WTC11 (cell line): ENCODE data around the gene DYNC1I2. TPM values are rescaled to one million over a fixed set of nuclear protein-coding genes. Genes with fewer than 3 reads are reported as not detected.

Experiments used
- ATAC-seq: fragments of 200-7000 bp; cut with Tn5 transposase; 2 replicates; pipeline ENCODE4 v1.10.0; 2021; ENCODE audit warnings: mild to moderate bottlenecking, moderate library complexity
- CTCF ChIA-PET: fragments of 300-600 bp; sonication (Branson Sonifier 250); formaldehyde crosslinking; loops from one replicate; lab custom pipeline; 2021; ENCODE audit warnings: antibody characterized with exemption; lab: Charles Lee
- POLR2A ChIA-PET: fragments of 350-600 bp; sonication (Branson Sonifier 250); formaldehyde crosslinking; loops from one replicate; lab custom pipeline; 2021; ENCODE audit warnings: antibody characterized with exemption; lab: Charles Lee
- DNase-seq: peaks from one replicate; pipeline ENCODE4 v3.0.0; 2021; ENCODE audit warnings: low spot score
- H3K27ac Mint-ChIP-seq: 2 replicates; pipeline ENCODE4 v1.8.0; 2021; ENCODE audit warnings: mixed read lengths
- H3K27me3 Mint-ChIP-seq: 2 replicates; pipeline ENCODE4 v1.8.0; 2021; ENCODE audit warnings: low read depth, mild to moderate bottlenecking, moderate library complexity, mixed read lengths
- H3K36me3 Mint-ChIP-seq: 2 replicates; pipeline ENCODE4 v1.8.0; 2021; ENCODE audit warnings: mixed read lengths
- H3K4me1 Mint-ChIP-seq: 2 replicates; pipeline ENCODE4 v1.8.0; 2022; ENCODE audit warnings: mixed read lengths
- H3K4me3 Mint-ChIP-seq: 2 replicates; pipeline ENCODE4 v1.8.0; 2021; ENCODE audit warnings: mild to moderate bottlenecking, moderate library complexity, mixed read lengths
- H3K9me3 Mint-ChIP-seq: 2 replicates; pipeline ENCODE4 v1.8.0; 2021; ENCODE audit warnings: mixed read lengths
- AR ChIP-seq: fragments of 250-450 bp; sonication (Bioruptor Pico); IDR thresholded peaks from 2 replicates; pipeline ENCODE4 v1.9.0; 2021; ENCODE audit warnings: mild to moderate bottlenecking
- ARID4B ChIP-seq: sonication (generic); formaldehyde crosslinking; IDR thresholded peaks from 2 replicates; pipeline ENCODE4 v1.8.0; 2023; ENCODE audit warnings: missing genetic modification reagents, mild to moderate bottlenecking, borderline replicate concordance
- ATF1 ChIP-seq: sonication (generic); formaldehyde crosslinking; IDR thresholded peaks from 2 replicates; pipeline ENCODE4 v1.8.1; 2023; ENCODE audit warnings: mild to moderate bottlenecking, moderate library complexity, missing genetic modification reagents
- ELF4 ChIP-seq: sonication (generic); formaldehyde crosslinking; IDR thresholded peaks from 2 replicates; pipeline ENCODE4 v1.8.1; 2022; ENCODE audit warnings: low read depth, mild to moderate bottlenecking, moderate library complexity, missing genetic modification reagents
- FOXK1 ChIP-seq: sonication (generic); formaldehyde crosslinking; IDR thresholded peaks from 2 replicates; pipeline ENCODE4 v1.8.0; 2022; ENCODE audit warnings: mild to moderate bottlenecking, moderate library complexity, missing genetic modification reagents
- MAX ChIP-seq: sonication (generic); formaldehyde crosslinking; IDR thresholded peaks from 2 replicates; pipeline ENCODE4 v1.8.0; 2022; ENCODE audit warnings: mild to moderate bottlenecking, missing genetic modification reagents
- MYBL2 ChIP-seq: sonication (generic); formaldehyde crosslinking; IDR thresholded peaks from 2 replicates; pipeline ENCODE4 v1.8.1; 2023; ENCODE audit warnings: mild to moderate bottlenecking, moderate library complexity, missing genetic modification reagents
- NFYB ChIP-seq: sonication (generic); formaldehyde crosslinking; conservative IDR thresholded peaks from 2 replicates; pipeline ENCODE4 v1.8.0; 2022; ENCODE audit warnings: low read depth, missing genetic modification reagents
- NR2C2 ChIP-seq: sonication (generic); formaldehyde crosslinking; IDR thresholded peaks from 2 replicates; pipeline ENCODE4 v1.8.0; 2022; ENCODE audit warnings: mild to moderate bottlenecking, missing genetic modification reagents
- OVOL2 ChIP-seq: fragments of 250-450 bp; sonication (Bioruptor Pico); IDR thresholded peaks from 2 replicates; pipeline ENCODE4 v1.9.0; 2021; ENCODE audit warnings: mild to moderate bottlenecking, borderline replicate concordance
- RORB ChIP-seq: fragments of 250-450 bp; sonication (Bioruptor Pico); IDR thresholded peaks from 2 replicates; pipeline ENCODE4 v1.9.0; 2021; ENCODE audit warnings: mild to moderate bottlenecking
- TEAD1 ChIP-seq: sonication (generic); formaldehyde crosslinking; IDR thresholded peaks from 2 replicates; pipeline ENCODE4 v1.8.0; 2022; ENCODE audit warnings: mild to moderate bottlenecking, missing genetic modification reagents
- ZNF121 ChIP-seq: sonication (generic); formaldehyde crosslinking; IDR thresholded peaks from 2 replicates; pipeline ENCODE4 v1.8.0; 2023; ENCODE audit warnings: missing genetic modification reagents
- ZNF138 ChIP-seq: sonication (generic); formaldehyde crosslinking; conservative IDR thresholded peaks from 2 replicates; pipeline ENCODE4 v1.8.1; 2022; ENCODE audit warnings: mild to moderate bottlenecking, moderate library complexity, missing genetic modification reagents
- ZNF219 ChIP-seq: sonication (generic); formaldehyde crosslinking; IDR thresholded peaks from 2 replicates; pipeline ENCODE4 v1.8.0; 2023; ENCODE audit warnings: missing genetic modification reagents, mild to moderate bottlenecking, borderline replicate concordance
- ZNF396 ChIP-seq: fragments of 250-450 bp; sonication (Bioruptor Pico); IDR thresholded peaks from 2 replicates; pipeline ENCODE4 v1.8.0; 2021; ENCODE audit warnings: mild to moderate bottlenecking, moderate library complexity, borderline replicate concordance
- ZNF425 ChIP-seq: fragments of 250-450 bp; sonication (Bioruptor Pico); conservative IDR thresholded peaks from 2 replicates; pipeline ENCODE4 v1.9.0; 2021; ENCODE audit warnings: mild to moderate bottlenecking
- total RNA-seq: library from RNA; stranded (reverse); gene quantifications from 3 replicates; pipeline ENCODE4 v1.2.3, GENCODE V29; 2021
- TF ChIP-seq, protein P1 (sequence below): sonication (generic); formaldehyde crosslinking; IDR thresholded peaks from 2 replicates; pipeline ENCODE4 v1.8.1; 2023; ENCODE audit warnings: mild to moderate bottlenecking, missing genetic modification reagents, moderate library complexity
- TF ChIP-seq, protein P2 (sequence below): fragments of 200-600 bp; IDR thresholded peaks from 2 replicates; pipeline ENCODE4 v1.8.0; 2022; ENCODE audit warnings: antibody characterized with exemption
- TF ChIP-seq, protein P3 (sequence below): sonication (generic); formaldehyde crosslinking; IDR thresholded peaks from 2 replicates; pipeline ENCODE4 v1.8.1; 2022; ENCODE audit warnings: mild to moderate bottlenecking, moderate library complexity, missing genetic modification reagents

The DYNC1I2 gene
- total RNA-seq, 1 experiment from 2014 or later = 73.7 TPM

- TF ChIP-seq ELF4 (CRISPR knock-in tag) (no peak), AR (CRISPR knock-in tag) (no peak), MYBL2 (peak; percentile 81; the same call in 1 of the 2 replicates), NFYB (no peak), FOXK1 (CRISPR knock-in tag) (peak; percentile 66; the same call in 1 of the 2 replicates), ZNF425 (CRISPR knock-in tag) (no peak), MAX (CRISPR knock-in tag) (0 out of 2 replicates have a peak, but pooled peaks have one; percentile 46), OVOL2 (CRISPR knock-in tag) (no peak), ZNF138 (no peak)
- TF ChIP-seq, protein P1, sequence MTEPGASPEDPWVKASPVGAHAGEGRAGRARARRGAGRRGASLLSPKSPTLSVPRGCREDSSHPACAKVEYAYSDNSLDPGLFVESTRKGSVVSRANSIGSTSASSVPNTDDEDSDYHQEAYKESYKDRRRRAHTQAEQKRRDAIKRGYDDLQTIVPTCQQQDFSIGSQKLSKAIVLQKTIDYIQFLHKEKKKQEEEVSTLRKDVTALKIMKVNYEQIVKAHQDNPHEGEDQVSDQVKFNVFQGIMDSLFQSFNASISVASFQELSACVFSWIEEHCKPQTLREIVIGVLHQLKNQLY (CRISPR knock-in tag) = no peak
These were observed at the start of gene DYNC1I2 (continued) for GRCh38 chr2:171687287-171688128.

- H3K4me1 Mint-ChIP-seq = no peaks in the 10 kb centered on the region
- peaks cover 3% of the 10 kb centered on the region; the same call in 1 of the 2 replicates for H3K27me3 Mint-ChIP-seq
- ChIA-PET POLR2A (no interaction called here), CTCF (no interaction called here)
- no peak overlapping the region for H3K27ac Mint-ChIP-seq
- peaks cover 20% of the 10 kb centered on the region for H3K36me3 Mint-ChIP-seq
- no peak overlapping the region for H3K4me3 Mint-ChIP-seq
- ATAC-seq (no peak), DNase-seq (no peak)
- peaks cover 37% of the 10 kb centered on the region for H3K9me3 Mint-ChIP-seq
- TF ChIP-seq ZNF219 = no peak
- no peak for TF ChIP-seq RORB (CRISPR knock-in tag)
- no peak for TF ChIP-seq FOXK1 (CRISPR knock-in tag)
- TF ChIP-seq ZNF121 (CRISPR knock-in tag) = no peak
- no peak for TF ChIP-seq NR2C2
- no peak for TF ChIP-seq ARID4B (CRISPR knock-in tag)
- TF ChIP-seq, protein P2, sequence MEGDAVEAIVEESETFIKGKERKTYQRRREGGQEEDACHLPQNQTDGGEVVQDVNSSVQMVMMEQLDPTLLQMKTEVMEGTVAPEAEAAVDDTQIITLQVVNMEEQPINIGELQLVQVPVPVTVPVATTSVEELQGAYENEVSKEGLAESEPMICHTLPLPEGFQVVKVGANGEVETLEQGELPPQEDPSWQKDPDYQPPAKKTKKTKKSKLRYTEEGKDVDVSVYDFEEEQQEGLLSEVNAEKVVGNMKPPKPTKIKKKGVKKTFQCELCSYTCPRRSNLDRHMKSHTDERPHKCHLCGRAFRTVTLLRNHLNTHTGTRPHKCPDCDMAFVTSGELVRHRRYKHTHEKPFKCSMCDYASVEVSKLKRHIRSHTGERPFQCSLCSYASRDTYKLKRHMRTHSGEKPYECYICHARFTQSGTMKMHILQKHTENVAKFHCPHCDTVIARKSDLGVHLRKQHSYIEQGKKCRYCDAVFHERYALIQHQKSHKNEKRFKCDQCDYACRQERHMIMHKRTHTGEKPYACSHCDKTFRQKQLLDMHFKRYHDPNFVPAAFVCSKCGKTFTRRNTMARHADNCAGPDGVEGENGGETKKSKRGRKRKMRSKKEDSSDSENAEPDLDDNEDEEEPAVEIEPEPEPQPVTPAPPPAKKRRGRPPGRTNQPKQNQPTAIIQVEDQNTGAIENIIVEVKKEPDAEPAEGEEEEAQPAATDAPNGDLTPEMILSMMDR = no peak
- TF ChIP-seq ZNF396 (CRISPR knock-in tag) = no peak
- TF ChIP-seq ATF1 (CRISPR knock-in tag) = no peak
- TF ChIP-seq, protein P3, sequence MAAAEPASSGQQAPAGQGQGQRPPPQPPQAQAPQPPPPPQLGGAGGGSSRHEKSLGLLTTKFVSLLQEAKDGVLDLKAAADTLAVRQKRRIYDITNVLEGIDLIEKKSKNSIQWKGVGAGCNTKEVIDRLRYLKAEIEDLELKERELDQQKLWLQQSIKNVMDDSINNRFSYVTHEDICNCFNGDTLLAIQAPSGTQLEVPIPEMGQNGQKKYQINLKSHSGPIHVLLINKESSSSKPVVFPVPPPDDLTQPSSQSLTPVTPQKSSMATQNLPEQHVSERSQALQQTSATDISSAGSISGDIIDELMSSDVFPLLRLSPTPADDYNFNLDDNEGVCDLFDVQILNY (CRISPR knock-in tag) = no peak
- no peak for TF ChIP-seq TEAD1 (CRISPR knock-in tag)
These were observed 35.4 kb upstream of the DYNC1I2 start for GRCh38 chr2:171651667-171652415.
